GM23338 (cell line): Measurements from ENCODE around the gene VSIG10. TPM values are rescaled to one million over a fixed set of nuclear protein-coding genes. Genes with fewer than 3 reads are reported as not detected.

Experiments
- ATAC-seq: fragments of 200-7000 bp; cut with Tn5 transposase; 3 replicates; pipeline ENCODE4 v1.9.1; 2020
- DNase-seq: peaks from one replicate; pipeline ENCODE4 v3.0.0-alpha.2; 2015; ENCODE audit warnings: low spot score
- H2AFZ ChIP-seq: fragments of 200-600 bp; sonication (generic); 2 replicates; pipeline ENCODE4 v1.8.0; 2016; ENCODE audit warnings: antibody characterized with exemption, mild to moderate bottlenecking, moderate library complexity
- H3F3A ChIP-seq: fragments of 200-600 bp; sonication (generic); replicated peaks from 2 replicates; pipeline ENCODE4 v1.8.0; 2017; ENCODE audit warnings: antibody characterized with exemption, mixed run types, low read depth
- H3K27ac ChIP-seq: fragments of 200-600 bp; sonication (generic); 2 replicates; pipeline ENCODE4 v1.6.1; 2016; ENCODE audit warnings: low read depth
- H3K27me3 ChIP-seq: fragments of 200-600 bp; sonication (generic); 2 replicates; pipeline ENCODE4 v1.8.0; 2016; ENCODE audit warnings: mild to moderate bottlenecking, mixed run types, moderate library complexity; ENCODE audit not compliant: insufficient read depth
- H3K36me3 ChIP-seq: fragments of 200-600 bp; sonication (generic); 2 replicates; pipeline ENCODE4 v1.8.0; 2016; ENCODE audit warnings: mild to moderate bottlenecking; ENCODE audit not compliant: insufficient read depth
- H3K4me1 ChIP-seq: fragments of 200-600 bp; sonication (generic); 2 replicates; pipeline ENCODE4 v1.8.0; 2016; ENCODE audit warnings: mild to moderate bottlenecking, moderate library complexity; ENCODE audit not compliant: insufficient read depth
- H3K4me2 ChIP-seq: fragments of 200-600 bp; sonication (generic); 2 replicates; pipeline ENCODE4 v1.7.1; 2017; ENCODE audit warnings: mixed run types
- H3K4me3 ChIP-seq: fragments of 200-600 bp; sonication (generic); 2 replicates; pipeline ENCODE4 v1.6.1; 2016; ENCODE audit warnings: mixed run types
- H3K79me2 ChIP-seq: fragments of 200-600 bp; sonication (generic); replicated peaks from 2 replicates; pipeline ENCODE4 v1.8.0; 2017; ENCODE audit warnings: mild to moderate bottlenecking; ENCODE audit not compliant: insufficient read depth
- H3K9me2 ChIP-seq: fragments of 200-600 bp; sonication (generic); 2 replicates; pipeline ENCODE4 v1.8.0; 2017; ENCODE audit not compliant: insufficient read depth
- H4K20me1 ChIP-seq: fragments of 200-600 bp; sonication (generic); replicated peaks from 2 replicates; pipeline ENCODE4 v1.8.0; 2017; ENCODE audit warnings: mild to moderate bottlenecking; ENCODE audit not compliant: insufficient read depth
- H3K27ac Mint-ChIP-seq: 2 replicates; pipeline ENCODE4 v1.8.0; 2020; ENCODE audit warnings: inconsistent platforms, mild to moderate bottlenecking, moderate library complexity, mixed read lengths
- H3K27me3 Mint-ChIP-seq: 3 replicates; pipeline ENCODE4 v1.8.0; 2022; ENCODE audit warnings: low read depth, mild to moderate bottlenecking, moderate library complexity, mixed read lengths, inconsistent platforms; ENCODE audit not compliant: insufficient read depth, poor library complexity
- H3K36me3 Mint-ChIP-seq: 3 replicates; pipeline ENCODE4 v1.8.0; 2021; ENCODE audit warnings: low read depth, mild to moderate bottlenecking, inconsistent platforms, moderate library complexity, mixed read lengths
- H3K4me1 Mint-ChIP-seq: 3 replicates; pipeline ENCODE4 v1.8.0; 2020; ENCODE audit warnings: mild to moderate bottlenecking, inconsistent platforms, mixed read lengths
- H3K4me3 Mint-ChIP-seq: 3 replicates; pipeline ENCODE4 v1.8.0; 2021; ENCODE audit warnings: moderate library complexity, mild to moderate bottlenecking, inconsistent platforms, mixed read lengths
- H3K9me3 Mint-ChIP-seq: 3 replicates; pipeline ENCODE4 v1.8.0; 2020; ENCODE audit warnings: moderate library complexity, mild to moderate bottlenecking, inconsistent platforms, mixed read lengths
- CREB1 ChIP-seq: fragments of 250-450 bp; sonication (Bioruptor Pico); IDR thresholded peaks from 2 replicates; pipeline ENCODE4 v1.5.0; 2020; ENCODE audit warnings: low read depth, mild to moderate bottlenecking, moderate library complexity
- EZH2 ChIP-seq: fragments of 200-600 bp; sonication (generic); IDR thresholded peaks from one replicate; pipeline ENCODE4 v1.8.0; 2017; ENCODE audit warnings: antibody characterized with exemption, mild to moderate bottlenecking, low read depth; ENCODE audit not compliant: unreplicated experiment
- EZH2phosphoT487 ChIP-seq: fragments of 200-600 bp; sonication (generic); IDR thresholded peaks from one replicate; pipeline ENCODE4 v1.8.1; 2018; ENCODE audit warnings: antibody characterized with exemption; ENCODE audit not compliant: unreplicated experiment
- JUNB ChIP-seq: IDR thresholded peaks from one replicate; pipeline ENCODE4 v1.6.1; 2016; ENCODE audit warnings: antibody characterized with exemption; ENCODE audit not compliant: unreplicated experiment
- NANOG ChIP-seq: IDR thresholded peaks from 2 replicates; pipeline ENCODE4 v1.6.1; 2016; ENCODE audit warnings: antibody characterized with exemption, borderline replicate concordance
- POLR2AphosphoS5 ChIP-seq: IDR thresholded peaks from 2 replicates; pipeline ENCODE4 v1.6.1; 2016; ENCODE audit warnings: antibody characterized with exemption, low read depth
- STAT1 ChIP-seq: IDR thresholded peaks from one replicate; pipeline ENCODE4 v1.6.1; 2016; ENCODE audit warnings: antibody characterized with exemption; ENCODE audit not compliant: unreplicated experiment
- ZNF114 ChIP-seq: fragments of 250-450 bp; sonication (Bioruptor Pico); IDR thresholded peaks from 2 replicates; pipeline ENCODE4 v1.5.0; 2020; ENCODE audit warnings: mild to moderate bottlenecking, moderate library complexity
- ZNF331 ChIP-seq: fragments of 250-450 bp; sonication (Bioruptor Pico); IDR thresholded peaks from 2 replicates; pipeline ENCODE4 v1.5.0; 2020; ENCODE audit warnings: low read depth, mild to moderate bottlenecking, moderate library complexity
- polyA plus RNA-seq: library from polyadenylated mRNA; unstranded; fragments of >200 nt; fragmentation: Nextera tagmentation; extraction: Ambion mirVana; gene quantifications from 2 replicates; pipeline ENCODE4 v1.2.1, GENCODE V29; 2016
- total RNA-seq: library from RNA; depleted of rRNA; stranded (reverse); fragments of >200 nt; shearing (Covaris generic); gene quantifications from 2 replicates; pipeline ENCODE4 v1.2.3, GENCODE V29; 2014
- TF ChIP-seq, protein P1 (sequence below), 2 experiments: fragments of 200-600 bp in 1 of 2; sonication (generic) in 1 of 2; conservative IDR thresholded peaks; 2 replicates each; pipeline versions ENCODE4 v1.5.1 to v1.6.1; 2016 to 2017; ENCODE audit warnings: antibody characterized with exemption in 2 of 2, low read depth in 2 of 2, mild to moderate bottlenecking in 2 of 2, moderate library complexity in 1 of 2
- TF ChIP-seq, protein P2 (sequence below): fragments of 250-450 bp; sonication (Bioruptor Pico); IDR thresholded peaks from 2 replicates; pipeline ENCODE4 v1.5.0; 2020; ENCODE audit warnings: mild to moderate bottlenecking, moderate library complexity
- TF ChIP-seq, protein P3 (sequence below): IDR thresholded peaks from one replicate; pipeline ENCODE4 v1.6.1; 2018; ENCODE audit warnings: antibody characterized with exemption; ENCODE audit not compliant: unreplicated experiment
- TF ChIP-seq, protein P4 (sequence below): IDR thresholded peaks from 2 replicates; pipeline ENCODE4 v1.6.1; 2016; ENCODE audit warnings: antibody characterized with exemption

Gene VSIG10
- total and polyA plus RNA-seq, 2 experiments from 2014 or later, result 52.1 to 98.5 TPM

DNA sequence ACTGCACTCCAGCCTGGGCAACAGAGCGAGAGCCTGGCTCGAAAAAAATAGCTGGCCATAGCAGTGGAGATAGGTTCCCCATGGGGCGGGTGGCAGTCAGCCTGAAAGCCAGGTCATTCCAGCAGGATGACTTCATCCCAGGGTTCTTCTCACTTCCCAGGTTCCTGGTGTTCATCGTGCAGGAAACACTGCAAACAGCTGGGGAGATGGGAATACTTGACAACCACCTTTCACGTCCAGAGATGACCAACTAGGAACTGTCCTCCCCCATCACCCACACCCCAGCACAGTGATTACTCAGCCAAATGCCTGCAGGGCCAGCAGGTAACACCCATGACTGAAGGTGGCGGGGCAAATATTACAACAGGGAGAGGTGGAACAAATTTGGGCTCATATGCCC, 1.7 kb downstream of the VSIG10 start:
- TF ChIP-seq, protein P1, sequence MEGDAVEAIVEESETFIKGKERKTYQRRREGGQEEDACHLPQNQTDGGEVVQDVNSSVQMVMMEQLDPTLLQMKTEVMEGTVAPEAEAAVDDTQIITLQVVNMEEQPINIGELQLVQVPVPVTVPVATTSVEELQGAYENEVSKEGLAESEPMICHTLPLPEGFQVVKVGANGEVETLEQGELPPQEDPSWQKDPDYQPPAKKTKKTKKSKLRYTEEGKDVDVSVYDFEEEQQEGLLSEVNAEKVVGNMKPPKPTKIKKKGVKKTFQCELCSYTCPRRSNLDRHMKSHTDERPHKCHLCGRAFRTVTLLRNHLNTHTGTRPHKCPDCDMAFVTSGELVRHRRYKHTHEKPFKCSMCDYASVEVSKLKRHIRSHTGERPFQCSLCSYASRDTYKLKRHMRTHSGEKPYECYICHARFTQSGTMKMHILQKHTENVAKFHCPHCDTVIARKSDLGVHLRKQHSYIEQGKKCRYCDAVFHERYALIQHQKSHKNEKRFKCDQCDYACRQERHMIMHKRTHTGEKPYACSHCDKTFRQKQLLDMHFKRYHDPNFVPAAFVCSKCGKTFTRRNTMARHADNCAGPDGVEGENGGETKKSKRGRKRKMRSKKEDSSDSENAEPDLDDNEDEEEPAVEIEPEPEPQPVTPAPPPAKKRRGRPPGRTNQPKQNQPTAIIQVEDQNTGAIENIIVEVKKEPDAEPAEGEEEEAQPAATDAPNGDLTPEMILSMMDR (conservative IDR thresholded peaks at IDR 0.05; ENCODE audit: low read depth in 2 of 2), result no peak
- no peak for TF ChIP-seq JUNB
- TF ChIP-seq NANOG, result no peak
- TF ChIP-seq POLR2AphosphoS5, result no peak
- TF ChIP-seq CREB1, result no peak
- no peak for TF ChIP-seq EZH2phosphoT487
- no peak for TF ChIP-seq ZNF114
- TF ChIP-seq, protein P2, sequence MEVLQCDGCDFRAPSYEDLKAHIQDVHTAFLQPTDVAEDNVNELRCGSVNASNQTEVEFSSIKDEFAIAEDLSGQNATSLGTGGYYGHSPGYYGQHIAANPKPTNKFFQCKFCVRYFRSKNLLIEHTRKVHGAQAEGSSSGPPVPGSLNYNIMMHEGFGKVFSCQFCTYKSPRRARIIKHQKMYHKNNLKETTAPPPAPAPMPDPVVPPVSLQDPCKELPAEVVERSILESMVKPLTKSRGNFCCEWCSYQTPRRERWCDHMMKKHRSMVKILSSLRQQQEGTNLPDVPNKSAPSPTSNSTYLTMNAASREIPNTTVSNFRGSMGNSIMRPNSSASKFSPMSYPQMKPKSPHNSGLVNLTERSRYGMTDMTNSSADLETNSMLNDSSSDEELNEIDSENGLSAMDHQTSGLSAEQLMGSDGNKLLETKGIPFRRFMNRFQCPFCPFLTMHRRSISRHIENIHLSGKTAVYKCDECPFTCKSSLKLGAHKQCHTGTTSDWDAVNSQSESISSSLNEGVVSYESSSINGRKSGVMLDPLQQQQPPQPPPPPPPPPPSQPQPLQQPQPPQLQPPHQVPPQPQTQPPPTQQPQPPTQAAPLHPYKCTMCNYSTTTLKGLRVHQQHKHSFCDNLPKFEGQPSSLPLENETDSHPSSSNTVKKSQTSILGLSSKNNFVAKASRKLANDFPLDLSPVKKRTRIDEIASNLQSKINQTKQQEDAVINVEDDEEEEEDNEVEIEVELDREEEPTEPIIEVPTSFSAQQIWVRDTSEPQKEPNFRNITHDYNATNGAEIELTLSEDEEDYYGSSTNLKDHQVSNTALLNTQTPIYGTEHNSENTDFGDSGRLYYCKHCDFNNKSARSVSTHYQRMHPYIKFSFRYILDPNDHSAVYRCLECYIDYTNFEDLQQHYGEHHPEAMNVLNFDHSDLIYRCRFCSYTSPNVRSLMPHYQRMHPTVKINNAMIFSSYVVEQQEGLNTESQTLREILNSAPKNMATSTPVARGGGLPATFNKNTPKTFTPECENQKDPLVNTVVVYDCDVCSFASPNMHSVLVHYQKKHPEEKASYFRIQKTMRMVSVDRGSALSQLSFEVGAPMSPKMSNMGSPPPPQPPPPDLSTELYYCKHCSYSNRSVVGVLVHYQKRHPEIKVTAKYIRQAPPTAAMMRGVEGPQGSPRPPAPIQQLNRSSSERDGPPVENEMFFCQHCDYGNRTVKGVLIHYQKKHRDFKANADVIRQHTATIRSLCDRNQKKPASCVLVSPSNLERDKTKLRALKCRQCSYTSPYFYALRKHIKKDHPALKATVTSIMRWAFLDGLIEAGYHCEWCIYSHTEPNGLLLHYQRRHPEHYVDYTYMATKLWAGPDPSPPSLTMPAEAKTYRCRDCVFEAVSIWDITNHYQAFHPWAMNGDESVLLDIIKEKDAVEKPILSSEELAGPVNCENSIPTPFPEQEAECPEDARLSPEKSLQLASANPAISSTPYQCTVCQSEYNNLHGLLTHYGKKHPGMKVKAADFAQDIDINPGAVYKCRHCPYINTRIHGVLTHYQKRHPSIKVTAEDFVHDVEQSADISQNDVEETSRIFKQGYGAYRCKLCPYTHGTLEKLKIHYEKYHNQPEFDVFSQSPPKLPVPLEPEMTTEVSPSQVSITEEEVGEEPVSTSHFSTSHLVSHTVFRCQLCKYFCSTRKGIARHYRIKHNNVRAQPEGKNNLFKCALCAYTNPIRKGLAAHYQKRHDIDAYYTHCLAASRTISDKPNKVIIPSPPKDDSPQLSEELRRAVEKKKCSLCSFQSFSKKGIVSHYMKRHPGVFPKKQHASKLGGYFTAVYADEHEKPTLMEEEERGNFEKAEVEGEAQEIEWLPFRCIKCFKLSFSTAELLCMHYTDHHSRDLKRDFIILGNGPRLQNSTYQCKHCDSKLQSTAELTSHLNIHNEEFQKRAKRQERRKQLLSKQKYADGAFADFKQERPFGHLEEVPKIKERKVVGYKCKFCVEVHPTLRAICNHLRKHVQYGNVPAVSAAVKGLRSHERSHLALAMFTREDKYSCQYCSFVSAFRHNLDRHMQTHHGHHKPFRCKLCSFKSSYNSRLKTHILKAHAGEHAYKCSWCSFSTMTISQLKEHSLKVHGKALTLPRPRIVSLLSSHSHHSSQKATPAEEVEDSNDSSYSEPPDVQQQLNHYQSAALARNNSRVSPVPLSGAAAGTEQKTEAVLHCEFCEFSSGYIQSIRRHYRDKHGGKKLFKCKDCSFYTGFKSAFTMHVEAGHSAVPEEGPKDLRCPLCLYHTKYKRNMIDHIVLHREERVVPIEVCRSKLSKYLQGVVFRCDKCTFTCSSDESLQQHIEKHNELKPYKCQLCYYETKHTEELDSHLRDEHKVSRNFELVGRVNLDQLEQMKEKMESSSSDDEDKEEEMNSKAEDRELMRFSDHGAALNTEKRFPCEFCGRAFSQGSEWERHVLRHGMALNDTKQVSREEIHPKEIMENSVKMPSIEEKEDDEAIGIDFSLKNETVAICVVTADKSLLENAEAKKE, result no peak
- TF ChIP-seq, protein P3, sequence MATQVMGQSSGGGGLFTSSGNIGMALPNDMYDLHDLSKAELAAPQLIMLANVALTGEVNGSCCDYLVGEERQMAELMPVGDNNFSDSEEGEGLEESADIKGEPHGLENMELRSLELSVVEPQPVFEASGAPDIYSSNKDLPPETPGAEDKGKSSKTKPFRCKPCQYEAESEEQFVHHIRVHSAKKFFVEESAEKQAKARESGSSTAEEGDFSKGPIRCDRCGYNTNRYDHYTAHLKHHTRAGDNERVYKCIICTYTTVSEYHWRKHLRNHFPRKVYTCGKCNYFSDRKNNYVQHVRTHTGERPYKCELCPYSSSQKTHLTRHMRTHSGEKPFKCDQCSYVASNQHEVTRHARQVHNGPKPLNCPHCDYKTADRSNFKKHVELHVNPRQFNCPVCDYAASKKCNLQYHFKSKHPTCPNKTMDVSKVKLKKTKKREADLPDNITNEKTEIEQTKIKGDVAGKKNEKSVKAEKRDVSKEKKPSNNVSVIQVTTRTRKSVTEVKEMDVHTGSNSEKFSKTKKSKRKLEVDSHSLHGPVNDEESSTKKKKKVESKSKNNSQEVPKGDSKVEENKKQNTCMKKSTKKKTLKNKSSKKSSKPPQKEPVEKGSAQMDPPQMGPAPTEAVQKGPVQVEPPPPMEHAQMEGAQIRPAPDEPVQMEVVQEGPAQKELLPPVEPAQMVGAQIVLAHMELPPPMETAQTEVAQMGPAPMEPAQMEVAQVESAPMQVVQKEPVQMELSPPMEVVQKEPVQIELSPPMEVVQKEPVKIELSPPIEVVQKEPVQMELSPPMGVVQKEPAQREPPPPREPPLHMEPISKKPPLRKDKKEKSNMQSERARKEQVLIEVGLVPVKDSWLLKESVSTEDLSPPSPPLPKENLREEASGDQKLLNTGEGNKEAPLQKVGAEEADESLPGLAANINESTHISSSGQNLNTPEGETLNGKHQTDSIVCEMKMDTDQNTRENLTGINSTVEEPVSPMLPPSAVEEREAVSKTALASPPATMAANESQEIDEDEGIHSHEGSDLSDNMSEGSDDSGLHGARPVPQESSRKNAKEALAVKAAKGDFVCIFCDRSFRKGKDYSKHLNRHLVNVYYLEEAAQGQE, result no peak
- TF ChIP-seq, protein P4, sequence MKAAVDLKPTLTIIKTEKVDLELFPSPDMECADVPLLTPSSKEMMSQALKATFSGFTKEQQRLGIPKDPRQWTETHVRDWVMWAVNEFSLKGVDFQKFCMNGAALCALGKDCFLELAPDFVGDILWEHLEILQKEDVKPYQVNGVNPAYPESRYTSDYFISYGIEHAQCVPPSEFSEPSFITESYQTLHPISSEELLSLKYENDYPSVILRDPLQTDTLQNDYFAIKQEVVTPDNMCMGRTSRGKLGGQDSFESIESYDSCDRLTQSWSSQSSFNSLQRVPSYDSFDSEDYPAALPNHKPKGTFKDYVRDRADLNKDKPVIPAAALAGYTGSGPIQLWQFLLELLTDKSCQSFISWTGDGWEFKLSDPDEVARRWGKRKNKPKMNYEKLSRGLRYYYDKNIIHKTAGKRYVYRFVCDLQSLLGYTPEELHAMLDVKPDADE, result no peak
- no peak for TF ChIP-seq ZNF331
- TF ChIP-seq STAT1, result no peak
- no peak for TF ChIP-seq EZH2
- ATAC-seq (no peak), DNase-seq (no peak)
- Histone ChIP-seq H3K4me1 (peaks cover 33% of the 10 kb centered on the region), H4K20me1 (no peaks in the 10 kb centered on the region; the same call in none of the 2 replicates), H3K79me2 (peaks cover 75% of the 10 kb centered on the region), H3K9me2 (no peaks in the 10 kb centered on the region), H3K4me2 (peak overlapping the region; percentile 98), H2AFZ (no peak overlapping the region), H3F3A (peaks cover 12% of the 10 kb centered on the region), H3K27ac (peak overlapping the region; percentile 95; the same call in 1 of the 2 replicates), H3K36me3 (peaks cover 15% of the 10 kb centered on the region), H3K4me3 (peak overlapping the region; percentile 93), H3K27me3 (no peaks in the 10 kb centered on the region)
- Mint-ChIP-seq H3K9me3 (no peaks in the 10 kb centered on the region; the same call in 2 of the 3 replicates), H3K4me1 (peaks cover 22% of the 10 kb centered on the region), H3K27me3 (no peaks in the 10 kb centered on the region), H3K27ac (no peak overlapping the region), H3K36me3 (peaks cover 27% of the 10 kb centered on the region), H3K4me3 (peak overlapping the region; percentile 96)
